OCI-M2 (cell line): ENCODE results near the gene PRDM5.

ENCODE experiments used
- DNase-seq: peaks from one replicate; lab custom pipeline; 2025; ENCODE audit not compliant: unreplicated experiment; lab: John Stamatoyannopoulos, UW

PRDM5 gene

GRCh38 chr4:120824946-120825345, 97.6 kb downstream of the PRDM5 start:
- DNase-seq: no peak

GRCh38 chr4:120821977-120822376, 100.5 kb downstream of the PRDM5 start:
- no peak for DNase-seq

- DNase-seq: no peak
Observed at GRCh38 chr4:120821029-120821428, 101.5 kb downstream of the PRDM5 start.

- no peak for DNase-seq
Observed at GRCh38 chr4:120819805-120820437, 102.6 kb downstream of the PRDM5 start.

- no peak for DNase-seq
Observed at GRCh38 chr4:120816296-120816965, 106.1 kb downstream of the PRDM5 start.

- no peak for DNase-seq
Observed at GRCh38 chr4:120815361-120815760, 107.2 kb downstream of the PRDM5 start.

GRCh38 chr4:120814886-120815285, 107.6 kb downstream of the PRDM5 start:
- DNase-seq: no peak

GRCh38 chr4:120812216-120812615, 110.3 kb downstream of the PRDM5 start:
- no peak for DNase-seq

- DNase-seq: no peak
Observed at GRCh38 chr4:120809518-120809917, 113.0 kb downstream of the PRDM5 start.

- DNase-seq: no peak
Observed at GRCh38 chr4:120808475-120809141, 113.9 kb downstream of the PRDM5 start.

- no peak for DNase-seq
Observed at GRCh38 chr4:120801137-120801758, 121.3 kb downstream of the PRDM5 start.

- no peak for DNase-seq
Observed at GRCh38 chr4:120798570-120798969, 124.0 kb downstream of the PRDM5 start.

- DNase-seq: no peak
Observed at GRCh38 chr4:120796271-120796670, 126.3 kb downstream of the PRDM5 start.

- no peak for DNase-seq
Observed at GRCh38 chr4:120785202-120785601, 137.3 kb downstream of the PRDM5 start.

GRCh38 chr4:120777459-120777858, 145.1 kb downstream of the PRDM5 start:
- no peak for DNase-seq

- DNase-seq: no peak
Observed at GRCh38 chr4:120775431-120775830, 147.1 kb downstream of the PRDM5 start.

GRCh38 chr4:120773641-120774040, 148.9 kb downstream of the PRDM5 start:
- no peak for DNase-seq

- no peak for DNase-seq
Observed at GRCh38 chr4:120771907-120772306, 150.6 kb downstream of the PRDM5 start.

GRCh38 chr4:120770897-120771296, 151.6 kb downstream of the PRDM5 start:
- no peak for DNase-seq

- no peak for DNase-seq
Observed at GRCh38 chr4:120769227-120769626, 153.3 kb downstream of the PRDM5 start.

GRCh38 chr4:120765260-120765680, 157.3 kb downstream of the PRDM5 start:
- DNase-seq: no peak

GRCh38 chr4:120763650-120764049, 158.9 kb downstream of the PRDM5 start:
- no peak for DNase-seq
